Thyroid gland (tissue), 4 donors: ENCODE data around the gene RSU1. TPM values are rescaled to one million over a fixed set of nuclear protein-coding genes. Genes with fewer than 3 reads are reported as not detected.

Source experiments
- DNase-seq, 2 donors: peaks; one replicate each; pipeline ENCODE4 v3.0.0-alpha.2; 2019
- H3K27ac ChIP-seq, 3 donors: fragments of 200-600 bp; sonication (generic); 1 replicate in 2 of 3; 2 replicates in 1 of 3; pipeline ENCODE4 v1.5.1; 2016 to 2019; ENCODE audit warnings: mild to moderate bottlenecking in 1 of 3, moderate library complexity in 1 of 3
- H3K27me3 ChIP-seq: fragments of 200-600 bp; sonication (generic); one replicate; pipeline ENCODE4 v1.5.1; 2019
- H3K36me3 ChIP-seq, 2 donors: fragments of 200-600 bp; sonication (generic); one replicate each; pipeline ENCODE4 v1.5.1; 2016 to 2019
- H3K4me1 ChIP-seq, 2 donors: fragments of 200-600 bp; sonication (generic); one replicate each; pipeline ENCODE4 v1.5.1; 2017 to 2019
- H3K4me3 ChIP-seq, 3 donors: fragments of 200-600 bp; sonication (generic); replicated peaks in 1 of 3; 1 replicate in 2 of 3; 2 replicates in 1 of 3; pipeline ENCODE4 v1.5.1; 2016; ENCODE audit warnings: mild to moderate bottlenecking in 1 of 3
- H3K9me3 ChIP-seq: fragments of 200-600 bp; sonication (generic); one replicate; pipeline ENCODE4 v1.5.1; 2017
- POLR2A ChIP-seq, 2 donors: fragments of 450-650 bp; IDR thresholded peaks; one replicate each; pipeline ENCODE4 v1.6.1; 2017; ENCODE audit warnings: antibody characterized with exemption in 2 of 2, mild to moderate bottlenecking in 2 of 2, moderate library complexity in 1 of 2
- WGBS, 2 donors: methylation state at CpG; one replicate each; pipeline ENCODE4 v1.1.5; 2017; 5-methylcytosine and 5-hydroxymethylcytosine counted together
- intact Hi-C: fragments of 100-400 bp; cut with DNase I; formaldehyde crosslinking; loops from one replicate; pipeline ENCODE4 v1.15.1; 2023
- total RNA-seq, 4 donors: library from RNA; depleted of rRNA; stranded (reverse); fragments of >200 nt; gene quantifications; one replicate each; pipeline ENCODE4 v1.2.3, GENCODE V29; 2016
- TF ChIP-seq, protein P1 (sequence below), 6 experiments: fragments of 200-600 bp in 3 of 6; fragments of 450-650 bp in 3 of 6; sonication (generic) in 3 of 6; IDR thresholded peaks; one replicate each; pipeline ENCODE4 v1.5.1; 2016 to 2019; ENCODE audit warnings: antibody characterized with exemption in 6 of 6, mild to moderate bottlenecking in 2 of 6, inconsistent platforms in 1 of 6, moderate library complexity in 1 of 6

The RSU1 gene
- total RNA-seq, 4 donors from 2014 or later = 43.5 to 63.0 (median 50.7) TPM

DNA sequence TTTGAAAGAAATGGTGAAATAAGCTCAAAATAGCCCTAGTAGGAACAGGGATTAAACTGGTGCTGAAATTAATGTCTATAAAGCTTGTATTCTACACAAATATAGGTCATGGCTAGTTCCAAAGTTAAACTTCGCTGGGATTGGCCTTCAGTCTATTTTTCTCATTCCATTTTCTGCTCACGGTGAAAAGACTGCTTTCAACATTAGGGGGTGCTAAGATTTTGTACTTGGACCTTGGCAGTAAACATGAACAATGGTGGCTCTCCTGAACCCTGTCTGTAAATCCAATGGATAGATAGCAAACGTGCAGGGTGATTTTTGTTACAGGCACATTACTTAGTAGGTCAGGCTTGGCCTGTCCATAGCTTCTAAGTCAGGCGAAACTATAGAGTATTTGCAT is 36.0 kb upstream of the RSU1 start:
- Histone ChIP-seq H3K36me3 (no peaks in the 10 kb centered on the region), H3K27me3 (no peaks in the 10 kb centered on the region), H3K4me1 (peaks cover 9% of the 10 kb centered on the region in 2 donors), H3K4me3 (no peak overlapping the region), H3K27ac (no peak overlapping the region), H3K9me3 (no peaks in the 10 kb centered on the region)
- intact Hi-C loops = no loop called here
- TF ChIP-seq POLR2A (IDR thresholded peaks at IDR 0.05) = no peak
- TF ChIP-seq, protein P1, sequence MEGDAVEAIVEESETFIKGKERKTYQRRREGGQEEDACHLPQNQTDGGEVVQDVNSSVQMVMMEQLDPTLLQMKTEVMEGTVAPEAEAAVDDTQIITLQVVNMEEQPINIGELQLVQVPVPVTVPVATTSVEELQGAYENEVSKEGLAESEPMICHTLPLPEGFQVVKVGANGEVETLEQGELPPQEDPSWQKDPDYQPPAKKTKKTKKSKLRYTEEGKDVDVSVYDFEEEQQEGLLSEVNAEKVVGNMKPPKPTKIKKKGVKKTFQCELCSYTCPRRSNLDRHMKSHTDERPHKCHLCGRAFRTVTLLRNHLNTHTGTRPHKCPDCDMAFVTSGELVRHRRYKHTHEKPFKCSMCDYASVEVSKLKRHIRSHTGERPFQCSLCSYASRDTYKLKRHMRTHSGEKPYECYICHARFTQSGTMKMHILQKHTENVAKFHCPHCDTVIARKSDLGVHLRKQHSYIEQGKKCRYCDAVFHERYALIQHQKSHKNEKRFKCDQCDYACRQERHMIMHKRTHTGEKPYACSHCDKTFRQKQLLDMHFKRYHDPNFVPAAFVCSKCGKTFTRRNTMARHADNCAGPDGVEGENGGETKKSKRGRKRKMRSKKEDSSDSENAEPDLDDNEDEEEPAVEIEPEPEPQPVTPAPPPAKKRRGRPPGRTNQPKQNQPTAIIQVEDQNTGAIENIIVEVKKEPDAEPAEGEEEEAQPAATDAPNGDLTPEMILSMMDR (IDR thresholded peaks at IDR 0.05) = peak in 4 of 6 experiments; percentile 39 to 57 (median 44)
- WGBS, 2 donors = 51 to 63% methylated on average over 4 of the region's 4 CpGs
- no peak for DNase-seq

DNA sequence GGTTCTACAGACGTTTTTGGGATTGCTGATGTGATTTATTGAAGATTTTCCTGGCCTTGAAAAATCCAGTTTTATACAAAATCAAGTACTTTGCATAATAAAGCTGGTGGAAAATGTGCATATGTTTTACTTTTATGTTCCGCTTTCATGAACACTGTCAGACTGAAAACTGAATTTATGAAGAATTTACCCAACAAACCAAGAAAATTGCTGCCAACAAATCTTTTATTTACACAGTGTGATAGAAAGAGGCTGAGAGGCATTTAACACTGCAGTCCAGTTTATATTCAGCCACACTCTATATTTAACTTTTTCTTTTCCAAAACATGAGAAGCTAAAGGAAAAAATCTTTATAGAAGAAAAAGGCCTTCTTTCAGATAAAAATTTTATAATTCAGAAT is 35.4 kb upstream of the RSU1 start:
- TF ChIP-seq, protein P1 (IDR thresholded peaks at IDR 0.05) = no peak
- no peak for TF ChIP-seq POLR2A (IDR thresholded peaks at IDR 0.05)
- H3K36me3 ChIP-seq = no peaks in the 10 kb centered on the region
- intact Hi-C loops = no loop called here
- H3K9me3 ChIP-seq = no peaks in the 10 kb centered on the region
- no peak overlapping the region for H3K4me3 ChIP-seq
- H3K27ac ChIP-seq = no peak overlapping the region
- peaks cover 9% of the 10 kb centered on the region in 2 donors for H3K4me1 ChIP-seq
- 65 to 69% methylated on average over 2 of the region's 2 CpGs for WGBS, 2 donors
- H3K27me3 ChIP-seq = no peaks in the 10 kb centered on the region
- DNase-seq = no peak

DNA sequence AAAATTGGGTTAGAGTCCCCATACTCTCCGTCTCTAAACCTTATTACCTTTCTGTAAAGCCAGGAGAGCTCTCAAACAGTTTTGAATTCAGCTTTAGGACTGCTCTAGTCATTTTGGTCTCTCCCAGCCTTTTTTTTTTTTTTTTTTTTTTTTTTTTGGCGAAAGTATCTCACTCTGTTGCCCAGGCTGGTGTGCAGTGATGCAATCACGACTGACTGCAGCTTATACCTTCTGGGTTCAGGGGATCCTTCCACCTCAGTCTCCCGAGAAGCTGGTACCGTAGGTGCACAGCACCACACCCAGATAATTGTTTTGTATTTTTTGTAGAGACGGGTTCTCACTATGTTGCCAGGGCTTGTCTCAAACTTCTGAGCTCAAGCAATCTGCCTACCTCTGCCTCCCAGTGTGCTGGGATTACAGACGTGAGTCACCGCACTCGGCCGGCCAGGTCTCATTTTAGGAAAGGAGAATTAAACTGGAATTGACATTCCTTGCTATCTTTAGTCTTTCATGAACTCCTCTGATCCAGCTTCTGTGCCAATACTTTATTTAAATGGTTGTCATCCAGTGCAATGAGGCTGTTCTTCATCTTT is 31.4 kb upstream of the RSU1 start:
- peaks cover 9 to 13% of the 10 kb centered on the region in 2 donors for H3K4me1 ChIP-seq
- TF ChIP-seq, protein P1 (IDR thresholded peaks at IDR 0.05) = no peak
- no peak for TF ChIP-seq POLR2A (IDR thresholded peaks at IDR 0.05)
- 83 to 85% methylated on average over 10 of the region's 10 CpGs for WGBS, 2 donors
- no peak overlapping the region for H3K4me3 ChIP-seq
- intact Hi-C loops = no loop called here
- DNase-seq = no peak
- H3K27ac ChIP-seq = no peak overlapping the region
- H3K9me3 ChIP-seq = no peaks in the 10 kb centered on the region
- H3K36me3 ChIP-seq = no peaks in the 10 kb centered on the region
- no peaks in the 10 kb centered on the region for H3K27me3 ChIP-seq

DNA sequence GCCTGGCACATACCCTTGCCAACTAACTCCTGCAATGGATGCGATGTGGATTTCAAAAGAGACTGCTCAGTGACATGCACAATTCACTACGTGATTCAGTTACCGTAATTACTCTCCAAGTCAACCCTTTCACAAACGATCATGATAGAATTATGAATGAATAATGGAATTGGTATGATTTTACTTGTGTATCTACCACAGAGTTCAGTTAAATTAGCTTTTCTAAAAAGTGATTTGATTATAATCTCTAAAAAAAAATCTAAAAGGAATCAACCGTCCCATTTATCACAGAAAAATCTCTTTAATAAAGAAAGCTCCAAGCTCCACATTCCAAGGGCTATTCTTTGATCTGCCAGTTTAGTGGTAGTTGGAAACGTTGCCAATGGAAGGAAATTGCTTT is 30.4 kb upstream of the RSU1 start:
- no peak for DNase-seq
- no peak overlapping the region for H3K27ac ChIP-seq
- no peak overlapping the region for H3K4me3 ChIP-seq
- WGBS, 2 donors = 70 to 75% methylated on average over 6 of the region's 6 CpGs
- intact Hi-C loops = no loop called here
- peaks cover 8 to 11% of the 10 kb centered on the region in 2 donors for H3K4me1 ChIP-seq
- H3K9me3 ChIP-seq = no peaks in the 10 kb centered on the region
- no peaks in the 10 kb centered on the region for H3K36me3 ChIP-seq
- TF ChIP-seq POLR2A (IDR thresholded peaks at IDR 0.05) = no peak
- TF ChIP-seq, protein P1 (IDR thresholded peaks at IDR 0.05) = no peak
- H3K27me3 ChIP-seq = no peaks in the 10 kb centered on the region

DNA sequence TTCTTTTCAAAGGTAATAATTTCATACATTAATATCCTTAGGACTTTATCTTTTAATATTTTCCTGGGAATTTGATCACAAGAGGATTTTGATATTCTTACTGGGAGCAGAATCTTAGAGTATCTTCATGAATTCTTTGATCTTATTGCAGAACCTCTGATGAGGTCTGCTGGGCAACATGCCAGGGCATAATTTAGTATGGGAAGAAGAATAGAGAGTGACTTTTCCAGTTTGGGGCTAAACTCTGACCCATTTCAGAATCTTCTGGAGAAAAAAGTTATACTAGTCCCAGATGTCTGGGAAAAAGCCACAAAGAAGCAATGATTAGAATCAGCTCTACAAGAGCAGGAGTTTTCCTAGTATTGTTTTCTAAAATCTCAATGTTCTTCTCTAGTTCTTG is 28.0 kb upstream of the RSU1 start:
- H3K4me3 ChIP-seq = no peak overlapping the region
- peak overlapping the region in 1 of 3 donors; percentile 14 for H3K27ac ChIP-seq
- intact Hi-C loops = no loop called here
- H3K4me1 ChIP-seq = peaks cover 4 to 7% of the 10 kb centered on the region in 2 donors
- TF ChIP-seq, protein P1 (IDR thresholded peaks at IDR 0.05) = no peak
- TF ChIP-seq POLR2A (IDR thresholded peaks at IDR 0.05) = no peak
- H3K36me3 ChIP-seq = no peaks in the 10 kb centered on the region
- H3K27me3 ChIP-seq = no peaks in the 10 kb centered on the region
- peak in 1 of 2 donors; percentile 12 for DNase-seq
- H3K9me3 ChIP-seq = no peaks in the 10 kb centered on the region
